HG02943 (cell line): ENCODE measurements around the gene GNAI1.

Experiments
- ATAC-seq: cut with Tn5 transposase; IDR thresholded peaks from one replicate; pipeline ENCODE4 v1.9.1; 2021; ENCODE audit warnings: mild to moderate bottlenecking, low read depth, moderate library complexity; ENCODE audit not compliant: unreplicated experiment

GNAI1 gene

DNA sequence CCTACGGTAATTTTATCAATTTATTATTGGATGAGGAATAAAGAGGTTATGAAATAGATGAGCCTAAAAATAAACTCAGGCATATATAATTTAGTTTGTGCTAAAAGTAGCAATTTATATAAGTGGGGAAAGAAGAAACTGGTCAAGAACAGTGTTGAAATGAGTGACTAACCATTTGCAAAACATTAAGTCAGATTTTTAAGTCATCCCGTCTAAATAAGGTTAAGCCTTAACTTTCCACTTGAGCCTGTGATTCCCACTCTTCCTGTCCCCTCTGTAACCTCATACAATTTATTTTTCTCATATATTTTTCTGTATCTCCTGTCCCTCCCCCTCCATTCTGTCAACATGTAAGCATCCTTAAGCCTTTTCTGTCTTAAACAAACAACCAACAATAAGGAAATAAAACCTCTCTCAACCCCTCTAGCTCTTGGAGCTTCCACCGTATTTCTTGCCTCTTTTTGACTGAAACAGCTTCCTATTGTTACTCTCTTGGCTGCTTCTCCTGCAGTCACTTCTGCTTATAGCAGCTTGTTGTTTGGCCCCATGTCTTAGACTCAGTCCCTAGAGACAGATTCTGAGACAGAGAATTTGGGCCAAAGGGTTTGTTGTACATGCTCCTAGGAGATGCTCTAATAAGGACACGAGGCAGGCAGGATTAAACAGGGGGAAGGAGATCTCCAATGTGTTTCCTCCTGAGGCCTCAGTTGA, 109.7 kb downstream of the GNAI1 start:
- no peak for ATAC-seq

DNA sequence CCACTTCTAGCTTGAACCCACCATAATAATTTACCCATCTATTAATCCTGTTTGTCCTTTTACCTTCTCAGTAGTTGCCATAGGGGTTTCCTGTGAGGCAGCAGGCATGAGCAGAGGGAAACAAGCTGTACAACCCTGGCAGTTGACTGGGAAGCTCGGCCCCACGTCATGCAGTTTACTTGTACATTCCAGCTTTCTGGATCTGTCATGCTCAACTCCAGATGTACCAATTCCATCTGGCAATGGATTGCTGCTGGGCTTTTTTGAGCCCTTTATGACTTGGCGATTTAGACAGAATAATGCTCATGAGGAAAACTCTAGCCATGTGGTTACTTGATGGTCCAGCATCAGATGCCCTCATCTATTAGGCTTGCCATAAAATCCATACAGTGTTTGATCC, 112.5 kb downstream of the GNAI1 start:
- no peak for ATAC-seq

DNA sequence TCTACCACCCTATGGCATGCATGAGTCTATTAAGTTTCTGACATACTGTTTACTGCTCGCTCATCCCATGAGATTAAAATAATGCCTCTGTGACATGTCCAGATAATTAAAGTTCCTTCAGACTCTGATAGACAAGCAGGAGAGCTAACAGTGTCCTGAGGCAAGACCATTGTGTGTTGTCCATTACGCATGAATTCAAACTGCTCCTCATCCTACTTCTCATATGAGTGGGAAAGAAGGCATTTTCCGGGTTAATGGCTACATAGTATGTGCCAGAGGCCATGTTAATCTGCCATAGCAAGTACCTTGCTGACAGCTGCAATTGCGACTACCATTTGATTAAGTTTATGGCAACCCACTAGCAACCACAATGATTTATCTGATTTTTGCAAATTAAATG, 113.3 kb downstream of the GNAI1 start:
- ATAC-seq: no peak

DNA sequence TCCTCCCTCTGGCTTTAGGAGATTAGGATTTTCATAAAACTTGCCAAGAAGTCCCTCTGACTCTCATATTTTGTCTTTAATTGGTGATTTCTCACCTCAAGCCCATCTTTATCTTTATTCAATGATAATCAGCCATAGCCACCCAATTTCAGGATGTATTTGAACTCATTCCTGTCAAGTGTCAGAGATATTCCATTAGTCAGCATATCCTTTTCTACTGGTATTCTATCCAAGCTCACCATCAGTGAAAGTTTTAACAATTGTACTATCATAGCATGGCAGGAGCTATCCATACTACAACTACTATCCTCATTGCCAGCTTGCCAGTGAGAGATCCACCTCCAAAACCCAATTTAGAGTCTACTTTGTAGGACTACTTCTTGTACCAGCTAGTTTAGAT, 114.6 kb downstream of the GNAI1 start:
- ATAC-seq: no peak

DNA sequence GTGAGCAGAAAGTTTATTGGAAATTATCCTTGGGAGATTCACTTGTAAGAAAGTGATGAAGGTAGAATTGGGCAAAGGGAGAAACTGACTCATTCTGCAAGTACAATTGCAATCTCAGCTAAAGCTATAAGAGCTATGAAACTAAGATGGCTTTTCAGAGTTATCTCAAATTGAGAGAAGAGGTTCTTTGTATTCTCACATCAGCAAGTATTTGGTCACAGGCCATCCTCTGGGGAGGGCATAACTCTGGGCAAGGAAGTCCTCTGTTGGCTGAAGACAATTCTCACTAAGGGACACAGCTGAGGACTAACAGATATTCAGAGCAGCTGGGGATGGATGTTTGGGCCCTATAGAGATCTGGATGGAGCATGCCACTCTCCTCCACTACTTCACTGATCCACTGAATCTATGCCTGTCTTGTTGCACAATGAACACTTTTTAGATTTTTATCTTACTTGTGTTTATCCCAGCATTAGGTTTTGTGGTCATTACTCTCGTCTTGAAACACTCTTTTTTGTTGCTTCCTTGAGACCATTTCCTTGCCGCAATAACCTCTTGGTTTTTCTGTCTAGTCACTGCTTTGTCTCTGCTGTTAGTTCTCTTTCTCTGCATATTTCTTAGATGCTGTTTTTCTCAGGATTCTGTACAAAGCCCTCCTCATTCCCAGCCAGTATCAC, 115.1 kb downstream of the GNAI1 start:
- ATAC-seq: no peak

DNA sequence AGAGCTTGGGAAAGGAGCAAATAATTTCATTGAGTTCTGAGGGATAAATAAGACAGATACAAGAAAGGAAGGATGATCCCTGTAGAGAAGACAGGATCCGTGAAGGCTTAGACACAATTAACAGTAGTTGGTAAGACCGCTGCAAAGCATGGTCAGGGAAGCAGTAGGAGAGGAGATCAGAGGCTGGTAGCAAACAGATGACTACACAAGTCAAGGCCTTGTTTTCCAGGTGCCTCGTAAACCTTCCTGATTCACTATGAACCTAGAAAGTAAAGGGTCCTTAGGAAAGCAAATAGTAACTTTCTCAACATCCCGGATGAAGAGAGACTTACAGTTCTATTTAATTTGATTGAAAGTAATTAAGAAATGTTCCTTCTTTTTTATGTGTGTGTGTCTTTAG, 118.6 kb downstream of the GNAI1 start:
- ATAC-seq: no peak

DNA sequence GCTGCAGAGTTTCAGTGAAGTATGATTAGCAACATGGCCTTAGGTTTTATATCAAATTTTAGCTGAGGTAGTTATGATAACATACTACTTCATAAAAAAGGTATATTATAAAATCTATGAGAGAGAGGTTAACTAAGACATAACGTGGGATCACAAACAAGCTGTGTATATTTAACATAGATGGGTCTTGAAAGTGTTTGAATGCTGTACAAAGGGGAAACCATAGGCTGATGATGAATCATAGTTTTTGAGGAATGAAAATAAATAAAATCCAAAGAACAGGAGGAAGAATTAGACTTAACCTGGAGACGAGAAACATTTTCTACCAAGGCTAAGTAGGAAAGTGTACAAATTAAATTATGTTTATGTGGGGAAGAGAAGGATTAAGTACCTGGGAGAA, 119.0 kb downstream of the GNAI1 start:
- ATAC-seq: no peak

DNA sequence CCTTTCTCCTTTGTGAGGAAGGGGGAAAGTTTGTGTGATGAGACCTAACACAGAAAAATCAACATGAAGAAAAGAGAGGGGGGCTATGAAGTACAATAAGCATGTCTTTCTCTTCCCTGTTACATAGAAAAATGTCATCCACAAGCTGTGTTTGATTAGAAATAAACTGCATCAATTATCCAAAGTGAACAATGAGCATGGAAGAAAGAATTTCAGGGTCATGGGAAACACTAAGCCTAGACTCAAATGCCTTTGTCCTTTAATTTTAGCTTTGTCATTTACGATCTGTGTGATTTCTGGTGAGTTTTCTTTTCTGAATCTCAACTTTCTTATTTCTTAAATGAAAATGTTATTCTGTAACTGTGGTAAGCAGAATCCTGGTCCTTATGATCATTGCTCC, 121.0 kb downstream of the GNAI1 start:
- no peak for ATAC-seq

DNA sequence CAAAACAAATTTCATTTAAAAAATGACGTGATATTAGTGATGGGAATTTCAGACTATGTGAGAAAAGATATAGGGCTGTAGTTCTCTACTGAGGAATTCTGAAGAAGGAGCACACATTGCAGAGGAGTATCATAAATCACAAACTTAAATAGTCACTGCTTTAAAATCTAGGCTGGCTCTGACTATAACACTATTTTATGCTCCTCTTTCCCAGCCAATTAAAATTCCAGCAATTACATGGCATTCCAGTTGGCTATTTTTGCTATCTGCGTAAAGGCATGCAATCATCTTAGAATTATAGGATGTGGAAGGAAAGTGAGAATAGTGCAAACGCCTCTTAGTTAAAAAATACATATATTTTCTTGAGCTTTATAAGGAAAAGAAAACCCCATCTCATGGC, 123.1 kb downstream of the GNAI1 start:
- ATAC-seq: no peak

DNA sequence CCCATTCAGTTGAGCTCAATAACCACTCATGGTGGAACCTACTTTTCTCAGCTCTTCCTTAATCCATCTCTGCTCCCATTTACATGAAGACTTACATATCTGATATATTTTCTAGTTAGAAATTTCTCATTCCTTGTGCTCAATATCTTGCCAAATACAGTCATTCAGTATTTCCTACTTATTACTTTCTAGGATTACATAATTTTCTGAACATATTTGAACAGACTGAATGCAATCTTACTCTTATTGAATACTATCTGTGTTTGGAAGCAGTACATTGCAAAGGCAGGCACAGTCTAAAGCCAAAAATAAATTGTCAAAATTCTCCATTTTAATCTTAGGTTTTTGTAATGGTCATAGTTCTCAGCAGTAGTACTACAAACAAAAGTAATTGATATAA, 126.0 kb downstream of the GNAI1 start:
- ATAC-seq: no peak

DNA sequence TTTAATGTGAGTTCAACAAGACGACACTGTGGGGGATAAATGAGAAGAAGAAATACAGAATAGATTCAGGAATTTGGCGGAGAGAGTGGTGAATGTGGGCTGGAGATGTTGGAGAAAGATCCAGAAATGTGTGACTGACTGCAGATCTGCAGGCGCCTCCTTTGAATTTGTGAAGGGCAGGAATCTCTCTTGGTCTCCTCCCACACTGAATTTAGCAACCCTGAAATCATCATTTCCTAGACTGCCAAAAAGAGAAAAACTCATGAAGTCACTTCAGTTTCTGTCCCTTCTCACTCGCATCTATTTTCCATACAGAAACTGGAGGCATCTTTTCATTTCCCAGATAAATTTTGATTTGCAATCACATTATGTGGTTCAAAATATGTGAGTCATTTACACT, 128.7 kb downstream of the GNAI1 start:
- ATAC-seq: no peak

DNA sequence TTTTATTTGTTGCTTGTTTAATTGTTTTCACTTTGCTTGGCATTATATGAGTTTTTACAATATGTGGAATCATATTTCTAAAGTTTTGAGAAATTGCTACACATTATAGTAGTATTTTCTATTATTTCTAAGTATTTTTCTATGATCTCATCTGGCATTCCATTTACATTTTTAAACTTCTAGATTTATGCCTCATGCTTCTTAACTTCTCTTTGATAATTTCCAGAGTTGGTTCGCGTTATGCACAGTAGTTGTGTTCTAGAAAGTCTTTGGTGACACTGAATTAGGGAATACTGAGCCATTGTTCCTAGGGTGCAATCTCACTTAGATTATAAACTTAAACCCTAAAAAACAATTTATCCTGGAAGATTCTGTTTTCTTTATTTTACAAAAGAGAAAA, 129.2 kb downstream of the GNAI1 start:
- no peak for ATAC-seq

DNA sequence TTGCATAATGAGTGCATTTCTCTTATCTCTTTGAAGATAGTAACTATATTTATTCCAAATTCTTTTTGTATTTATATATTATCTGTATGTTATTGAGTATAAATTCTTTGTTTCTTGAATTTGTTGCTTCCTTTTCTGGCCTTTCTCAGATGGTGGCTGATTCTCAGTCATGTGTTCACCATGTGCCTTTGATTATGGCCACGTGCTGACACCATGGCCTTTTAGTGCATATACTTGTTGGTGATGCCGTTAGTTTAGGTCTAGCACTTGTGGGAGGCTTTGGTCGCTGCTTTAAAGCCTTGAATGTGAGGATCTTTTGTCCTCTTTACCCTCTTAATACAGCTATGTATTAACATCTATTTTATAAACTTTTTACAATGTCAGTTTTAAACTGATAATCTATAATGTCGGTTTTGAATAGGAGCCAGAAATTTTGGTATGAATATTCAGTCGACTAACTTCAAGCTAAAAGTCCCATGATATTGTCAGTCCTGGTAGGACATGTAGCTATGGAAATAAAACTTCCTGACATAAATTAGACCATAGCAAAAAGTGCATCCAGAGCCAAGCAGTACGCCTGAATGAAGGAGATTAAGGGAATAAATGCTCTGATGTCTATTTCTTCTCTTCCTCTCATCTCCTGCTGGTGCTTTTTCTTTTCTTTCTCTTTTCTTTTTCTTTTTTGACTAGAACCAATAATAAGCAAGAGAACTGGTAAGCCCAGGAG, 130.3 kb downstream of the GNAI1 start:
- no peak for ATAC-seq

DNA sequence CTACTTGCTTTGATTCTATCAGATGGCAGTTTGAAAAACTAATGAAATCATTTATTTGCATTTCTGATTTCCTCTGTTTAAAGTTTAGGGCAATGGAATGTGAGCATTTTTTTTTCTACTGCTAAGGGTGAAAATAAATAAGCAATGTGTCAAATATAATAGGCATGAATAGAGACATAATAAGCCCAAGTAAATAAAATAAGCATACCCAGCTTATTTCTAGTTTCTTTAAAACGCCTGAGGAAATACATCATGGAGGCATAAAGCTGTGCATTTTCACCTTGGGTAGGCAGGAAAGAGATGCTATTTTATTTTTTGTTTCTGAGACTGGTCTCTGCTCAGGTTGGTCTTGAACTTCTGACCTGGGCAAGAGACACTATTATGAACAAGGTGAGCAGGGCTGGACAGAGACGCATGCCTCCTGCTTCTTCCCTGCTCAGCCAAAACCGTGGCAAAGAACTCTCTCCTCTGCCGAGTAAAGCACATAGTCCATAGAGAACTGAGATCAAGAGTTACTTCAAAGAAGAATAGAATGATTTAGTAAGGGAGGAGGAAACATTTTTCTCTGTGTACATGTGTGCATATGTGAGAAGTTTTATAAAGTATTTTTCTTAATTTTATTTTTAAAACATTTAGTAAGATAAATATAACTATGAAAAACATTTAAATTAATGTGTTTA, 138.1 kb downstream of the GNAI1 start:
- ATAC-seq: no peak

DNA sequence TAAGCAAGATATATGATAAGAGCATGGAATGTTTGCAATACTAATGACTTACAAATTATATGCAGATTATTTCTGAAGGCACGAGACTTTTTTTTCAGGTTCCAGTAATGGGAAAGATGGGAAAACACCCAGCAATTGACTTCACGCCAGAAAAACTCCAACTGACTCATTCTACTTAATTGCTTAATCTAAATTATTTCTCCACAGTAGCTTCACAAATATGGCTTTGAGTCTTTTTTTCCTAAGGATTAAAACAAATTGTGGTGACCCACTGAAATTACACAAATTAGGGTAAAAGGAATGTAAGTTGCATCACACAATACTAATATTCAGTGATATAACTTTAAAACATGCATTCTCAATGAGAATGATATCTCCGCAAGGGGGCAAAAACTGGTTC, 138.7 kb downstream of the GNAI1 start:
- no peak for ATAC-seq

DNA sequence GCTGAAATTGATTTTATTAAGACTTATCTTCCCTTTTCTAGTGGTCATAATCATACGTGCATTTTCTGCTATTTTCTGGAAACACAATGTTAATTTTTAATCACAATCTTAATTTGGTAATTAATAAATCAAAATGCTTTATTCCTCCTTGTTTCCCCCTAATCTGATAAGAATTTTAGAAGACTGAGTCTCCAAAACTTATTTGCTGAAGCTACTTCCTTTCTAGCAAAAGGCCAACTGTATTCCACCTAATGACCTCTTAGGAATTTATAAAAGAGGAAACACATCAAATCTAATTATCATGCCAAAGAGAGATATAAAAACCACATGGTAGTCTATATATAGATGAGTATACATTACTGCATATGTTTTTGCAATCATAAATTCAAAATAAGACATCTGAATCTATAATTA, 140.6 kb downstream of the GNAI1 start:
- ATAC-seq: no peak
